Panc1 (cell line): ENCODE measurements around the gene WFDC2.

ENCODE experiments used
- SIN3A ChIP-seq: IDR thresholded peaks from 2 replicates; pipeline ENCODE4 v1.6.1; 2012; ENCODE audit warnings: low read depth, mild to moderate bottlenecking, low read length, moderate library complexity, borderline replicate concordance; ENCODE audit not compliant: insufficient read depth
- TCF7L2 ChIP-seq: IDR thresholded peaks from 2 replicates; pipeline ENCODE4 v1.6.1; 2011; ENCODE audit warnings: mild to moderate bottlenecking, low read depth, low read length, inconsistent platforms
- TF ChIP-seq, protein P1 (sequence below): fragments of 450-650 bp; IDR thresholded peaks from 2 replicates; pipeline ENCODE4 v1.5.1; 2017; ENCODE audit warnings: mild to moderate bottlenecking
- TF ChIP-seq, protein P2 (sequence below), 2 experiments: IDR thresholded peaks; 2 replicates each; pipeline ENCODE4 v1.6.1; 2011 to 2012; ENCODE audit warnings: low read depth in 2 of 2, control low read depth in 1 of 2, low read length in 1 of 2, mild to moderate bottlenecking in 1 of 2, moderate library complexity in 1 of 2; ENCODE audit not compliant: insufficient read depth in 1 of 2

DNA sequence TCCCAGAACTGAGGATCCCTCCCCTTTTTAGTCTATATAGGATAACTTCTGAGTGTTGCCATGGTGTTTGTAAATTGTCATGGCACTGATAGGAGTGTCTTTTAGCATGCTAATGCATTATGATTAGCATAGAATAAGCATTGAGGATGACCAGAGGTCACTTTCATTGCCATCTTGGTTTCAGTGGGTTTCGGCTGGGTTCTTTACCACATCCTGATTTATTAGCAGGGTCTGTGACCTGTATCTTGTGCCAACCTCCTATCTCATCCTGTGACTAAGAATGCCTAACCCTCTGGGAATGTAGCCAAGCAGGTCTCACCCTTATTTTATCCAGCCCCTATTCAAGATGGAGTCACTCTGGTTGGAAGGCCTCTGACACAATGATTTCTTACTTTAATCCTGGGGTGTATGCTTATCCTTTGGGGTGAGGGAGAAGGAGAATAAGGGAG is 19.6 kb downstream of the WFDC2 start:
- TF ChIP-seq, protein P1, sequence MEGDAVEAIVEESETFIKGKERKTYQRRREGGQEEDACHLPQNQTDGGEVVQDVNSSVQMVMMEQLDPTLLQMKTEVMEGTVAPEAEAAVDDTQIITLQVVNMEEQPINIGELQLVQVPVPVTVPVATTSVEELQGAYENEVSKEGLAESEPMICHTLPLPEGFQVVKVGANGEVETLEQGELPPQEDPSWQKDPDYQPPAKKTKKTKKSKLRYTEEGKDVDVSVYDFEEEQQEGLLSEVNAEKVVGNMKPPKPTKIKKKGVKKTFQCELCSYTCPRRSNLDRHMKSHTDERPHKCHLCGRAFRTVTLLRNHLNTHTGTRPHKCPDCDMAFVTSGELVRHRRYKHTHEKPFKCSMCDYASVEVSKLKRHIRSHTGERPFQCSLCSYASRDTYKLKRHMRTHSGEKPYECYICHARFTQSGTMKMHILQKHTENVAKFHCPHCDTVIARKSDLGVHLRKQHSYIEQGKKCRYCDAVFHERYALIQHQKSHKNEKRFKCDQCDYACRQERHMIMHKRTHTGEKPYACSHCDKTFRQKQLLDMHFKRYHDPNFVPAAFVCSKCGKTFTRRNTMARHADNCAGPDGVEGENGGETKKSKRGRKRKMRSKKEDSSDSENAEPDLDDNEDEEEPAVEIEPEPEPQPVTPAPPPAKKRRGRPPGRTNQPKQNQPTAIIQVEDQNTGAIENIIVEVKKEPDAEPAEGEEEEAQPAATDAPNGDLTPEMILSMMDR, result no peak
- TF ChIP-seq, protein P2, sequence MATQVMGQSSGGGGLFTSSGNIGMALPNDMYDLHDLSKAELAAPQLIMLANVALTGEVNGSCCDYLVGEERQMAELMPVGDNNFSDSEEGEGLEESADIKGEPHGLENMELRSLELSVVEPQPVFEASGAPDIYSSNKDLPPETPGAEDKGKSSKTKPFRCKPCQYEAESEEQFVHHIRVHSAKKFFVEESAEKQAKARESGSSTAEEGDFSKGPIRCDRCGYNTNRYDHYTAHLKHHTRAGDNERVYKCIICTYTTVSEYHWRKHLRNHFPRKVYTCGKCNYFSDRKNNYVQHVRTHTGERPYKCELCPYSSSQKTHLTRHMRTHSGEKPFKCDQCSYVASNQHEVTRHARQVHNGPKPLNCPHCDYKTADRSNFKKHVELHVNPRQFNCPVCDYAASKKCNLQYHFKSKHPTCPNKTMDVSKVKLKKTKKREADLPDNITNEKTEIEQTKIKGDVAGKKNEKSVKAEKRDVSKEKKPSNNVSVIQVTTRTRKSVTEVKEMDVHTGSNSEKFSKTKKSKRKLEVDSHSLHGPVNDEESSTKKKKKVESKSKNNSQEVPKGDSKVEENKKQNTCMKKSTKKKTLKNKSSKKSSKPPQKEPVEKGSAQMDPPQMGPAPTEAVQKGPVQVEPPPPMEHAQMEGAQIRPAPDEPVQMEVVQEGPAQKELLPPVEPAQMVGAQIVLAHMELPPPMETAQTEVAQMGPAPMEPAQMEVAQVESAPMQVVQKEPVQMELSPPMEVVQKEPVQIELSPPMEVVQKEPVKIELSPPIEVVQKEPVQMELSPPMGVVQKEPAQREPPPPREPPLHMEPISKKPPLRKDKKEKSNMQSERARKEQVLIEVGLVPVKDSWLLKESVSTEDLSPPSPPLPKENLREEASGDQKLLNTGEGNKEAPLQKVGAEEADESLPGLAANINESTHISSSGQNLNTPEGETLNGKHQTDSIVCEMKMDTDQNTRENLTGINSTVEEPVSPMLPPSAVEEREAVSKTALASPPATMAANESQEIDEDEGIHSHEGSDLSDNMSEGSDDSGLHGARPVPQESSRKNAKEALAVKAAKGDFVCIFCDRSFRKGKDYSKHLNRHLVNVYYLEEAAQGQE (IDR thresholded peaks at IDR 0.05; ENCODE audit: insufficient read depth in 1 of 2, low read depth in 2 of 2, low read length in 1 of 2), result no peak
- no peak for TF ChIP-seq TCF7L2
- no peak for TF ChIP-seq SIN3A
